Hepatocyte (in vitro differentiated cells): ENCODE measurements around the gene CDH4. TPM values are rescaled to one million over a fixed set of nuclear protein-coding genes. Genes with fewer than 3 reads are reported as not detected.

Experiments
- DNase-seq: peaks from one replicate; pipeline ENCODE4 v3.0.0-alpha.2; 2016; ENCODE audit warnings: low spot score
- H2AFZ ChIP-seq: fragments of 200-600 bp; sonication (generic); 2 replicates; pipeline ENCODE4 v1.6.0; 2016; ENCODE audit warnings: antibody characterized with exemption, mild to moderate bottlenecking
- H3K27ac ChIP-seq: fragments of 200-600 bp; sonication (generic); 2 replicates; pipeline ENCODE4 v1.5.1; 2016; ENCODE audit warnings: mild to moderate bottlenecking
- H3K27me3 ChIP-seq: fragments of 200-600 bp; sonication (generic); 2 replicates; pipeline ENCODE4 v1.6.1; 2016
- H3K36me3 ChIP-seq: fragments of 200-600 bp; sonication (generic); replicated peaks from 2 replicates; pipeline ENCODE4 v1.5.1; 2016; ENCODE audit warnings: low read depth; ENCODE audit not compliant: insufficient read depth
- H3K4me1 ChIP-seq: fragments of 200-600 bp; sonication (generic); 2 replicates; pipeline ENCODE4 v1.5.1; 2016; ENCODE audit warnings: mild to moderate bottlenecking, moderate library complexity; ENCODE audit not compliant: insufficient read depth
- H3K4me2 ChIP-seq: fragments of 200-600 bp; sonication (generic); 2 replicates; pipeline ENCODE4 v1.6.0; 2016
- H3K4me3 ChIP-seq: fragments of 200-600 bp; sonication (generic); 2 replicates; pipeline ENCODE4 v1.5.1; 2016; ENCODE audit warnings: mild to moderate bottlenecking
- H3K79me2 ChIP-seq: fragments of 200-600 bp; sonication (generic); 2 replicates; pipeline ENCODE4 v1.6.0; 2017; ENCODE audit warnings: mild to moderate bottlenecking
- H3K9me2 ChIP-seq: fragments of 200-600 bp; sonication (generic); replicated peaks from 2 replicates; pipeline ENCODE4 v1.6.0; 2017; ENCODE audit warnings: mild to moderate bottlenecking; ENCODE audit not compliant: insufficient read depth
- H3K9me3 ChIP-seq: fragments of 200-600 bp; sonication (generic); 2 replicates; pipeline ENCODE4 v1.5.1; 2016; ENCODE audit warnings: low read depth, mild to moderate bottlenecking
- H4K20me1 ChIP-seq: fragments of 200-600 bp; sonication (generic); 2 replicates; pipeline ENCODE4 v1.6.0; 2016; ENCODE audit warnings: mild to moderate bottlenecking; ENCODE audit not compliant: insufficient read depth, poor library complexity, severe bottlenecking
- CTCF ChIP-seq: fragments of 200-600 bp; sonication (generic); IDR thresholded peaks from 2 replicates; pipeline ENCODE4 v1.5.1; 2016; ENCODE audit warnings: antibody characterized with exemption, mild to moderate bottlenecking; ENCODE audit not compliant: poor library complexity
- EZH2 ChIP-seq: fragments of 200-600 bp; sonication (generic); IDR thresholded peaks from 2 replicates; pipeline ENCODE4 v1.6.1; 2016; ENCODE audit warnings: antibody characterized with exemption, mild to moderate bottlenecking, borderline replicate concordance
- EZH2phosphoT487 ChIP-seq: fragments of 200-600 bp; sonication (generic); IDR thresholded peaks from one replicate; pipeline ENCODE4 v1.6.1; 2018; ENCODE audit warnings: antibody characterized with exemption, mild to moderate bottlenecking, low read depth, moderate library complexity; ENCODE audit not compliant: unreplicated experiment, severe bottlenecking
- WGBS: methylation state at CpG from one replicate; pipeline ENCODE4 v1.1.6; 2016; ENCODE audit warnings: low lambda C conversion rate; ENCODE audit errors: missing lambda C conversion rate; 5-methylcytosine and 5-hydroxymethylcytosine counted together
- polyA plus RNA-seq: library from polyadenylated mRNA; unstranded; fragments of >200 nt; fragmentation: Nextera tagmentation; extraction: Ambion mirVana; gene quantifications from 2 replicates; pipeline ENCODE4 v1.2.1, GENCODE V29; 2016
- total RNA-seq: library from RNA; depleted of rRNA; stranded (reverse); fragments of >200 nt; gene quantifications from 2 replicates; pipeline ENCODE4 v1.2.3, GENCODE V29; 2014

CDH4 gene
- total and polyA plus RNA-seq, 2 experiments from 2014 or later, result 0.53 to 0.73 TPM

GRCh38 chr20:61646453-61646852, 394.4 kb downstream of the CDH4 start:
- no peaks in the 10 kb centered on the region for H3K79me2 ChIP-seq
- no peak overlapping the region for H3K27ac ChIP-seq
- H3K27me3 ChIP-seq, result peaks cover 6% of the 10 kb centered on the region
- no peak for TF ChIP-seq EZH2phosphoT487
- no peak for TF ChIP-seq CTCF
- TF ChIP-seq EZH2, result no peak
- no peak overlapping the region for H3K4me2 ChIP-seq
- H3K9me2 ChIP-seq, result no peaks in the 10 kb centered on the region
- no peaks in the 10 kb centered on the region for H4K20me1 ChIP-seq
- no peaks in the 10 kb centered on the region for H3K9me3 ChIP-seq
- 85% methylated on average over 8 of the region's 8 CpGs for WGBS
- H3K4me3 ChIP-seq, result no peak overlapping the region
- H3K4me1 ChIP-seq, result no peaks in the 10 kb centered on the region
- H2AFZ ChIP-seq, result no peak overlapping the region
- DNase-seq, result no peak
- H3K36me3 ChIP-seq, result no peaks in the 10 kb centered on the region

GRCh38 chr20:61646986-61647385, 394.9 kb downstream of the CDH4 start:
- 87% methylated on average over 8 of the region's 8 CpGs for WGBS
- H3K9me2 ChIP-seq, result no peaks in the 10 kb centered on the region
- no peak overlapping the region for H3K4me2 ChIP-seq
- no peak for DNase-seq
- H4K20me1 ChIP-seq, result no peaks in the 10 kb centered on the region
- no peaks in the 10 kb centered on the region for H3K4me1 ChIP-seq
- TF ChIP-seq CTCF (no peak), EZH2 (no peak)
- no peaks in the 10 kb centered on the region for H3K79me2 ChIP-seq
- no peaks in the 10 kb centered on the region for H3K9me3 ChIP-seq
- H3K4me3 ChIP-seq, result no peak overlapping the region
- H3K27me3 ChIP-seq, result peaks cover 6% of the 10 kb centered on the region
- no peak overlapping the region for H2AFZ ChIP-seq
- no peaks in the 10 kb centered on the region for H3K36me3 ChIP-seq
- H3K27ac ChIP-seq, result no peak overlapping the region

- no peak overlapping the region for H3K4me2 ChIP-seq
- no peak overlapping the region for H2AFZ ChIP-seq
- no peaks in the 10 kb centered on the region for H3K79me2 ChIP-seq
- WGBS, result 52% methylated on average over 8 of the region's 8 CpGs
- peaks cover 6% of the 10 kb centered on the region for H3K27me3 ChIP-seq
- DNase-seq, result no peak
- no peak overlapping the region for H3K4me3 ChIP-seq
- H4K20me1 ChIP-seq, result no peaks in the 10 kb centered on the region
- TF ChIP-seq CTCF, result no peak
- TF ChIP-seq EZH2, result no peak
- no peak for TF ChIP-seq EZH2phosphoT487
- no peak overlapping the region for H3K27ac ChIP-seq
- H3K9me3 ChIP-seq, result no peaks in the 10 kb centered on the region
- H3K9me2 ChIP-seq, result no peaks in the 10 kb centered on the region
- H3K36me3 ChIP-seq, result no peaks in the 10 kb centered on the region
- H3K4me1 ChIP-seq, result no peaks in the 10 kb centered on the region
Measured at GRCh38 chr20:61647702-61648101, 395.6 kb downstream of the CDH4 start.
